ENCODE results near the gene MRPL51.
A peak's percentile ranks its signal among the peaks of the same experiment; 100 is the strongest.

DNA sequence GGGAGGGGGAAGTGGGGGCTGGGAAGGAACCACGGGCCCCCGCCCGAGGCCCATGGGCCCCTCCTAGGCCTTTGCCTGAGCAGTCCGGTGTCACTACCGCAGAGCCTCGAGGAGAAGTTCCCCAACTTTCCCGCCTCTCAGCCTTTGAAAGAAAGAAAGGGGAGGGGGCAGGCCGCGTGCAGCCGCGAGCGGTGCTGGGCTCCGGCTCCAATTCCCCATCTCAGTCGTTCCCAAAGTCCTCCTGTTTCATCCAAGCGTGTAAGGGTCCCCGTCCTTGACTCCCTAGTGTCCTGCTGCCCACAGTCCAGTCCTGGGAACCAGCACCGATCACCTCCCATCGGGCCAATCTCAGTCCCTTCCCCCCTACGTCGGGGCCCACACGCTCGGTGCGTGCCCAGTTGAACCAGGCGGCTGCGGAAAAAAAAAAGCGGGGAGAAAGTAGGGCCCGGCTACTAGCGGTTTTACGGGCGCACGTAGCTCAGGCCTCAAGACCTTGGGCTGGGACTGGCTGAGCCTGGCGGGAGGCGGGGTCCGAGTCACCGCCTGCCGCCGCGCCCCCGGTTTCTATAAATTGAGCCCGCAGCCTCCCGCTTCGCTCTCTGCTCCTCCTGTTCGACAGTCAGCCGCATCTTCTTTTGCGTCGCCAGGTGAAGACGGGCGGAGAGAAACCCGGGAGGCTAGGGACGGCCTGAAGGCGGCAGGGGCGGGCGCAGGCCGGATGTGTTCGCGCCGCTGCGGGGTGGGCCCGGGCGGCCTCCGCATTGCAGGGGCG lies 41.0 kb upstream of the MRPL51 start, which contains the start of gene GAPDH:
- TF ChIP-seq, protein P1, sequence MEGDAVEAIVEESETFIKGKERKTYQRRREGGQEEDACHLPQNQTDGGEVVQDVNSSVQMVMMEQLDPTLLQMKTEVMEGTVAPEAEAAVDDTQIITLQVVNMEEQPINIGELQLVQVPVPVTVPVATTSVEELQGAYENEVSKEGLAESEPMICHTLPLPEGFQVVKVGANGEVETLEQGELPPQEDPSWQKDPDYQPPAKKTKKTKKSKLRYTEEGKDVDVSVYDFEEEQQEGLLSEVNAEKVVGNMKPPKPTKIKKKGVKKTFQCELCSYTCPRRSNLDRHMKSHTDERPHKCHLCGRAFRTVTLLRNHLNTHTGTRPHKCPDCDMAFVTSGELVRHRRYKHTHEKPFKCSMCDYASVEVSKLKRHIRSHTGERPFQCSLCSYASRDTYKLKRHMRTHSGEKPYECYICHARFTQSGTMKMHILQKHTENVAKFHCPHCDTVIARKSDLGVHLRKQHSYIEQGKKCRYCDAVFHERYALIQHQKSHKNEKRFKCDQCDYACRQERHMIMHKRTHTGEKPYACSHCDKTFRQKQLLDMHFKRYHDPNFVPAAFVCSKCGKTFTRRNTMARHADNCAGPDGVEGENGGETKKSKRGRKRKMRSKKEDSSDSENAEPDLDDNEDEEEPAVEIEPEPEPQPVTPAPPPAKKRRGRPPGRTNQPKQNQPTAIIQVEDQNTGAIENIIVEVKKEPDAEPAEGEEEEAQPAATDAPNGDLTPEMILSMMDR (IDR thresholded peaks at IDR 0.05; ENCODE audit: extremely low read depth in 1 of 2, insufficient read depth in 1 of 2, low read depth in 1 of 2, low read length in 2 of 2) = no peak
- TF ChIP-seq POLR2A (IDR thresholded peaks at IDR 0.05; ENCODE audit: low read depth, low read length) (peak; percentile 99), EZH2 (IDR thresholded peaks at IDR 0.05; ENCODE audit: borderline replicate concordance, low read depth, low read length, severe bottlenecking) (no peak), MYC (IDR thresholded peaks at IDR 0.05; ENCODE audit: low read depth, low read length) (no peak), JUN (IDR thresholded peaks at IDR 0.05; ENCODE audit: borderline replicate concordance, insufficient read depth, insufficient read length, low read depth) (no peak), POLR2AphosphoS5 (IDR thresholded peaks at IDR 0.05; ENCODE audit: insufficient read depth, low read depth, low read length) (peak; percentile 100), FOS (IDR thresholded peaks at IDR 0.05; ENCODE audit: borderline replicate concordance, insufficient read depth, low read length) (peak; percentile 25)
- TF ChIP-seq, protein P2, sequence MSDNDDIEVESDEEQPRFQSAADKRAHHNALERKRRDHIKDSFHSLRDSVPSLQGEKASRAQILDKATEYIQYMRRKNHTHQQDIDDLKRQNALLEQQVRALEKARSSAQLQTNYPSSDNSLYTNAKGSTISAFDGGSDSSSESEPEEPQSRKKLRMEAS (IDR thresholded peaks at IDR 0.05; ENCODE audit: insufficient read depth, insufficient read length) = peak; percentile 36

All from endothelial cell of umbilical vein (primary cell).